ENCODE results near the gene ALKBH2.

ALKBH2 gene

GRCh38 chr12:109121346-109121880, 28.1 kb upstream of the ALKBH2 start:
- CTCF ChIA-PET, result interaction anchor here (1.4 kb wide), 1 partner anchor 9 kb away, joined by 4 read pairs; no protein-coding TSS in a partner anchor
- H3K4me3 Mint-ChIP-seq, result no peak overlapping the region

GRCh38 chr12:109120557-109120956, 27.3 kb upstream of the ALKBH2 start:
- no peak for DNase-seq
- Mint-ChIP-seq H3K27ac (no peak overlapping the region), H3K4me3 (no peak overlapping the region), H3K36me3 (no peaks in the 10 kb centered on the region), H3K27me3 (no peaks in the 10 kb centered on the region), H3K4me1 (peaks cover 3% of the 10 kb centered on the region), H3K9me3 (no peaks in the 10 kb centered on the region)
- CTCF ChIA-PET, result interaction anchor here (0.6 to 1.4 kb wide), 2 partner anchors 9 to 11 kb away, joined by 3 to 4 read pairs; no protein-coding TSS in a partner anchor

More at GRCh38 chr12:109121346-109121880, 28.1 kb upstream of the ALKBH2 start:
- Mint-ChIP-seq H3K27ac (no peak overlapping the region), H3K27me3 (no peaks in the 10 kb centered on the region), H3K36me3 (no peaks in the 10 kb centered on the region), H3K4me1 (no peaks in the 10 kb centered on the region), H3K9me3 (no peaks in the 10 kb centered on the region)
- no peak for DNase-seq

- peaks cover 6% of the 10 kb centered on the region for H3K4me1 Mint-ChIP-seq
- no peak overlapping the region for H3K27ac Mint-ChIP-seq
- no peaks in the 10 kb centered on the region for H3K27me3 Mint-ChIP-seq
- H3K36me3 Mint-ChIP-seq, result no peaks in the 10 kb centered on the region
- H3K4me3 Mint-ChIP-seq, result no peak overlapping the region
- no peak for DNase-seq
- CTCF ChIA-PET, result interaction anchor here (0.6 to 1.4 kb wide), 2 partner anchors 8 to 11 kb away, joined by 3 to 4 read pairs; no protein-coding TSS in a partner anchor
- H3K9me3 Mint-ChIP-seq, result no peaks in the 10 kb centered on the region
Measured at GRCh38 chr12:109120095-109120494, 26.8 kb upstream of the ALKBH2 start.

- no peaks in the 10 kb centered on the region for H3K9me3 Mint-ChIP-seq
- H3K4me1 Mint-ChIP-seq, result peaks cover 24% of the 10 kb centered on the region
- no peaks in the 10 kb centered on the region for H3K27me3 Mint-ChIP-seq
- DNase-seq, result no peak
- no peak overlapping the region for H3K27ac Mint-ChIP-seq
- H3K36me3 Mint-ChIP-seq, result no peaks in the 10 kb centered on the region
- no peak overlapping the region for H3K4me3 Mint-ChIP-seq
- CTCF ChIA-PET, result interaction anchor here (1.0 kb wide), 1 partner anchor 269 kb away, joined by 3 read pairs; no protein-coding TSS in a partner anchor
Measured at GRCh38 chr12:109116611-109116949, 23.3 kb upstream of the ALKBH2 start.

- DNase-seq, result no peak
- Mint-ChIP-seq H3K27ac (no peak within 1 kb of the TSS), H3K9me3 (no peaks in the 10 kb centered on the region), H3K4me1 (peaks cover 27% of the 10 kb centered on the region), H3K36me3 (no peaks in the 10 kb centered on the region), H3K4me3 (no peak within 1 kb of the TSS), H3K27me3 (no peaks in the 10 kb centered on the region)
- CTCF ChIA-PET, result interaction anchor here (1.0 kb wide), 1 partner anchor 270 kb away, joined by 3 read pairs; no protein-coding TSS in a partner anchor
Measured at GRCh38 chr12:109115758-109116610, 22.7 kb upstream of the ALKBH2 start, which contains the start of gene ACACB. Gene ACACB (plus strand): TSS chr12:109116587. CDS start chr12:109139406, 22,819 bp downstream.

GRCh38 chr12:109115404-109115757, 22.1 kb upstream of the ALKBH2 start:
- CTCF ChIA-PET, result interaction anchor here (0.7 kb wide), 1 partner anchor 268 kb away, joined by 3 read pairs; no protein-coding TSS in a partner anchor
- DNase-seq, result no peak
- H3K27me3 Mint-ChIP-seq, result no peaks in the 10 kb centered on the region
- H3K4me3 Mint-ChIP-seq, result no peak overlapping the region
- peaks cover 2% of the 10 kb centered on the region for H3K36me3 Mint-ChIP-seq
- H3K4me1 Mint-ChIP-seq, result peaks cover 30% of the 10 kb centered on the region
- no peak overlapping the region for H3K27ac Mint-ChIP-seq
- no peaks in the 10 kb centered on the region for H3K9me3 Mint-ChIP-seq

- Mint-ChIP-seq H3K27ac (no peak overlapping the region), H3K36me3 (peaks cover 6% of the 10 kb centered on the region), H3K4me3 (no peak overlapping the region), H3K9me3 (no peaks in the 10 kb centered on the region), H3K27me3 (no peaks in the 10 kb centered on the region), H3K4me1 (peaks cover 32% of the 10 kb centered on the region)
- no peak for DNase-seq
- CTCF ChIA-PET, result no interaction called here
Measured at GRCh38 chr12:109114644-109115043, 21.4 kb upstream of the ALKBH2 start.

GRCh38 chr12:109113661-109114321, 20.5 kb upstream of the ALKBH2 start:
- no peaks in the 10 kb centered on the region for H3K27me3 Mint-ChIP-seq
- peaks cover 32% of the 10 kb centered on the region for H3K4me1 Mint-ChIP-seq
- no peak overlapping the region for H3K27ac Mint-ChIP-seq
- no peak for DNase-seq
- CTCF ChIA-PET, result interaction anchor here (2.4 to 2.7 kb wide), 2 partner anchors 15 to 275 kb away, joined by 15 to 17 read pairs; no protein-coding TSS in a partner anchor
- no peak overlapping the region for H3K4me3 Mint-ChIP-seq
- no peaks in the 10 kb centered on the region for H3K9me3 Mint-ChIP-seq
- H3K36me3 Mint-ChIP-seq, result peaks cover 8% of the 10 kb centered on the region

GRCh38 chr12:109112720-109113465, 19.6 kb upstream of the ALKBH2 start:
- Mint-ChIP-seq H3K36me3 (peaks cover 9% of the 10 kb centered on the region), H3K27me3 (no peaks in the 10 kb centered on the region), H3K4me3 (no peak overlapping the region), H3K4me1 (peaks cover 32% of the 10 kb centered on the region), H3K9me3 (no peaks in the 10 kb centered on the region), H3K27ac (no peak overlapping the region)
- CTCF ChIA-PET, result interaction anchor here (0.9 to 2.7 kb wide), 11 partner anchors 8 to 280 kb away, joined by 3 to 17 read pairs (median 5); no protein-coding TSS in a partner anchor
- no peak for DNase-seq

- peak overlapping the region; percentile 73 for H3K4me3 Mint-ChIP-seq
- H3K4me1 Mint-ChIP-seq, result peaks cover 32% of the 10 kb centered on the region
- CTCF ChIA-PET, result interaction anchor here (0.9 to 2.7 kb wide), 8 partner anchors 9 to 282 kb away, joined by 3 to 17 read pairs (median 5); no protein-coding TSS in a partner anchor
- H3K9me3 Mint-ChIP-seq, result no peaks in the 10 kb centered on the region
- H3K27me3 Mint-ChIP-seq, result no peaks in the 10 kb centered on the region
- H3K27ac Mint-ChIP-seq, result peak overlapping the region; percentile 79
- H3K36me3 Mint-ChIP-seq, result peaks cover 12% of the 10 kb centered on the region
- peak; percentile 70 for DNase-seq
Measured at GRCh38 chr12:109110988-109111495, 17.8 kb upstream of the ALKBH2 start.

- Mint-ChIP-seq H3K4me1 (peaks cover 23% of the 10 kb centered on the region), H3K27ac (no peak overlapping the region), H3K4me3 (no peak overlapping the region), H3K36me3 (peaks cover 19% of the 10 kb centered on the region), H3K9me3 (no peaks in the 10 kb centered on the region), H3K27me3 (no peaks in the 10 kb centered on the region)
- CTCF ChIA-PET, result interaction anchor here (0.6 to 0.7 kb wide), 2 partner anchors 10 to 284 kb away, joined by 3 read pairs; no protein-coding TSS in a partner anchor
- no peak for DNase-seq
Measured at GRCh38 chr12:109109746-109110350, 16.6 kb upstream of the ALKBH2 start.

GRCh38 chr12:109105176-109105575, 11.9 kb upstream of the ALKBH2 start:
- Mint-ChIP-seq H3K4me3 (no peak overlapping the region), H3K27me3 (peaks cover 3% of the 10 kb centered on the region), H3K9me3 (no peaks in the 10 kb centered on the region), H3K27ac (no peak overlapping the region), H3K36me3 (peaks cover 34% of the 10 kb centered on the region), H3K4me1 (peaks cover 5% of the 10 kb centered on the region)
- CTCF ChIA-PET, result no interaction called here
- no peak for DNase-seq

- Mint-ChIP-seq H3K27me3 (peaks cover 3% of the 10 kb centered on the region), H3K4me1 (peaks cover 27% of the 10 kb centered on the region), H3K36me3 (peaks cover 37% of the 10 kb centered on the region), H3K4me3 (no peak overlapping the region), H3K27ac (no peak overlapping the region), H3K9me3 (no peaks in the 10 kb centered on the region)
- DNase-seq, result no peak
- CTCF ChIA-PET, result interaction anchor here (0.6 to 1.9 kb wide), 3 partner anchors 9 to 242 kb away, joined by 3 to 5 read pairs (median 4); no protein-coding TSS in a partner anchor
Measured at GRCh38 chr12:109102491-109102890, 9.2 kb upstream of the ALKBH2 start.
